Measurements from ENCODE around the gene WRAP53. TPM values are rescaled to one million over a fixed set of nuclear protein-coding genes. Genes with fewer than 3 reads are reported as not detected.
A peak's percentile ranks its signal among the peaks of the same experiment; 100 is the strongest.

The WRAP53 gene
- total RNA-seq, 1 donor from 2014 or later, result 17.1 TPM

- Mint-ChIP-seq H3K36me3 (ENCODE audit: low read depth) (peaks cover 44% of the 10 kb centered on the region), H3K4me1 (peaks cover 16% of the 10 kb centered on the region), H3K4me3 (no peak overlapping the region), H3K27me3 (peaks cover 17% of the 10 kb centered on the region), H3K9me3 (no peaks in the 10 kb centered on the region), H3K27ac (no peak overlapping the region)
- ChIA-PET CTCF (no interaction called here), POLR2A (no interaction called here)
- no peak for TF ChIP-seq CTCF (IDR thresholded peaks at IDR 0.05)
- ATAC-seq (ENCODE audit: low read depth), result no peak
- intact Hi-C loops (cut with micrococcal nuclease), result no loop called here
- DNase-seq, result no peak
Measured at GRCh38 chr17:7700510-7700909, 12.2 kb downstream of the WRAP53 start.

- TF ChIP-seq CTCF (IDR thresholded peaks at IDR 0.05), result no peak
- Mint-ChIP-seq H3K36me3 (ENCODE audit: low read depth) (peaks cover 35% of the 10 kb centered on the region), H3K27ac (no peak overlapping the region), H3K27me3 (peaks cover 27% of the 10 kb centered on the region), H3K4me3 (no peak overlapping the region), H3K9me3 (no peaks in the 10 kb centered on the region), H3K4me1 (peaks cover 20% of the 10 kb centered on the region)
- ChIA-PET POLR2A (interaction anchor here (0.8 kb wide), 1 partner anchor 16 kb away, joined by 4 read pairs; no protein-coding TSS in a partner anchor), CTCF (no interaction called here)
- ATAC-seq (ENCODE audit: low read depth) (no peak), DNase-seq (no peak)
- intact Hi-C loops (cut with micrococcal nuclease), result no loop called here
Measured at GRCh38 chr17:7701681-7702080, 13.4 kb downstream of the WRAP53 start.

- H3K27ac Mint-ChIP-seq, result no peak overlapping the region
- ChIA-PET CTCF (no interaction called here), POLR2A (no interaction called here)
- intact Hi-C loops (cut with micrococcal nuclease), result no loop called here
- DNase-seq, result no peak
- no peak for TF ChIP-seq CTCF (IDR thresholded peaks at IDR 0.05)
- H3K9me3 Mint-ChIP-seq, result no peaks in the 10 kb centered on the region
- no peak overlapping the region for H3K4me3 Mint-ChIP-seq
- peaks cover 34% of the 10 kb centered on the region for H3K36me3 Mint-ChIP-seq (ENCODE audit: low read depth)
- peaks cover 20% of the 10 kb centered on the region for H3K4me1 Mint-ChIP-seq
- peaks cover 32% of the 10 kb centered on the region for H3K27me3 Mint-ChIP-seq
- no peak for ATAC-seq (ENCODE audit: low read depth)
Measured at GRCh38 chr17:7702776-7703175, 14.5 kb downstream of the WRAP53 start.

- peak; percentile 50 for ATAC-seq (ENCODE audit: low read depth)
- ChIA-PET CTCF (no interaction called here), POLR2A (interaction anchor here (0.6 to 1.0 kb wide), 3 partner anchors 15 to 18 kb away, joined by 3 to 6 read pairs (median 3); partner anchors contain the start of genes TP53 and WRAP53)
- peaks cover 29% of the 10 kb centered on the region for H3K36me3 Mint-ChIP-seq (ENCODE audit: low read depth)
- peaks cover 20% of the 10 kb centered on the region for H3K4me1 Mint-ChIP-seq
- H3K27ac Mint-ChIP-seq, result no peak overlapping the region
- intact Hi-C loops (cut with micrococcal nuclease), result no loop called here
- peaks cover 36% of the 10 kb centered on the region for H3K27me3 Mint-ChIP-seq
- H3K4me3 Mint-ChIP-seq, result peak overlapping the region; percentile 64
- no peak for TF ChIP-seq CTCF (IDR thresholded peaks at IDR 0.05)
- H3K9me3 Mint-ChIP-seq, result no peaks in the 10 kb centered on the region
- no peak for DNase-seq
Measured at GRCh38 chr17:7703584-7704479, 15.6 kb downstream of the WRAP53 start.

GRCh38 chr17:7704601-7705268, 16.5 kb downstream of the WRAP53 start, which contains the start of gene EFNB3:
TSS of gene EFNB3 (plus strand) at chr17:7705202. CDS start at chr17:7705599, 397 bp downstream.
- intact Hi-C loops (cut with micrococcal nuclease), result no loop called here
- Mint-ChIP-seq H3K27ac (no peak within 1 kb of the TSS), H3K4me1 (peaks cover 20% of the 10 kb centered on the region), H3K4me3 (peak within 1 kb of the TSS; percentile 64), H3K9me3 (no peaks in the 10 kb centered on the region), H3K36me3 (ENCODE audit: low read depth) (peaks cover 29% of the 10 kb centered on the region), H3K27me3 (peaks cover 40% of the 10 kb centered on the region)
- no peak for DNase-seq
- no peak for TF ChIP-seq CTCF (IDR thresholded peaks at IDR 0.05)
- CTCF ChIA-PET, result no interaction called here
- POLR2A ChIA-PET, result interaction anchor here (0.6 to 1.0 kb wide), 2 partner anchors 17 to 19 kb away, joined by 3 to 6 read pairs; partner anchors contain the start of genes TP53 and WRAP53
- peak; percentile 12 for ATAC-seq (ENCODE audit: low read depth)

Measured in activated B cell treated with CpG ODN at 0.5 μM for 24 hours (primary cell).